IMR-90 (cell line): ENCODE measurements around the gene SIK1. TPM values are rescaled to one million over a fixed set of nuclear protein-coding genes. Genes with fewer than 3 reads are reported as not detected.
"Not testable (repeated sequence)": the region's sequence is repeated elsewhere in the genome, so short reads cannot be mapped to it uniquely, and the experiment has no call there.

Experiments used
- ATAC-seq: fragments of 200-7000 bp; cut with Tn5 transposase; 2 replicates; pipeline ENCODE4 v1.9.1; 2020; ENCODE audit warnings: low read depth, mild to moderate bottlenecking, moderate library complexity
- BruUV-seq: library from RNA; stranded (reverse); fragments of 400-500 nt; replicated peaks from 2 replicates; lab custom pipeline; 2021; lab: Mats Ljungman, UMichigan
- CTCF ChIA-PET: fragments of 300-600 bp; formaldehyde crosslinking; extraction: SDS; loops from one replicate; lab custom pipeline; 2021; ENCODE audit warnings: antibody characterized with exemption; lab: Yijun Ruan, JAX
- POLR2A ChIA-PET: fragments of 300-600 bp; sonication (Branson Sonifier 250); formaldehyde crosslinking; loops from one replicate; lab custom pipeline; 2022; ENCODE audit warnings: antibody characterized with exemption; ENCODE audit not compliant: unreplicated experiment; lab: Charles Lee
- DNase-seq: peaks from one replicate; pipeline ENCODE4 v3.0.0; 2013
- H2AFZ ChIP-seq: replicated peaks from 2 replicates; pipeline ENCODE3; 2013; ENCODE audit warnings: low read length, mild to moderate bottlenecking; ENCODE audit not compliant: poor library complexity
- H2AK5ac ChIP-seq: 2 replicates; pipeline ENCODE4 v1.6.1; 2013; ENCODE audit warnings: low read depth, low read length, inconsistent platforms
- H2AK9ac ChIP-seq: replicated peaks from 2 replicates; pipeline ENCODE3; 2013; ENCODE audit warnings: mild to moderate bottlenecking, low read depth, low read length, moderate library complexity; ENCODE audit not compliant: poor library complexity
- H2BK120ac ChIP-seq: 2 replicates; pipeline ENCODE4 v1.6.1; 2013; ENCODE audit warnings: low read depth, low read length, inconsistent platforms
- H2BK15ac ChIP-seq: 3 replicates; pipeline ENCODE4 v1.6.1; 2013; ENCODE audit warnings: low read depth, low read length, inconsistent platforms
- H2BK20ac ChIP-seq: 2 replicates; pipeline ENCODE4 v1.6.1; 2013; ENCODE audit warnings: low read depth, mild to moderate bottlenecking, inconsistent platforms, low read length, moderate library complexity
- H2BK5ac ChIP-seq: 2 replicates; pipeline ENCODE4 v1.6.1; 2013; ENCODE audit warnings: mild to moderate bottlenecking, low read depth, low read length, inconsistent platforms; ENCODE audit not compliant: poor library complexity, severe bottlenecking
- H3K14ac ChIP-seq: replicated peaks from 2 replicates; pipeline ENCODE4 v1.6.1; 2013; ENCODE audit warnings: low read depth, low read length, inconsistent platforms
- H3K18ac ChIP-seq: 2 replicates; pipeline ENCODE4 v1.6.1; 2013; ENCODE audit warnings: low read depth, low read length, control low read depth
- H3K23ac ChIP-seq: 2 replicates; pipeline ENCODE4 v1.6.1; 2013; ENCODE audit warnings: low read depth, low read length, inconsistent platforms
- H3K27ac ChIP-seq: 2 replicates; pipeline ENCODE4 v1.5.1; 2013; ENCODE audit warnings: mild to moderate bottlenecking, control low read depth, low read length; ENCODE audit not compliant: insufficient read depth
- H3K27me3 ChIP-seq: 2 replicates; pipeline ENCODE4 v1.6.1; 2013; ENCODE audit warnings: low read length; ENCODE audit not compliant: control insufficient read depth, insufficient read depth
- H3K36me3 ChIP-seq: 2 replicates; pipeline ENCODE4 v1.6.1; 2013; ENCODE audit warnings: low read length, mixed read lengths; ENCODE audit not compliant: control insufficient read depth, insufficient read depth
- H3K4ac ChIP-seq: 2 replicates; pipeline ENCODE4 v1.6.1; 2013; ENCODE audit warnings: low read depth, low read length, inconsistent platforms
- H3K4me1 ChIP-seq: 2 replicates; pipeline ENCODE4 v1.6.1; 2013; ENCODE audit warnings: low read length, mixed read lengths; ENCODE audit not compliant: control insufficient read depth, insufficient read depth
- H3K4me2 ChIP-seq: 2 replicates; pipeline ENCODE4 v1.6.1; 2013; ENCODE audit warnings: low read depth, mild to moderate bottlenecking, control low read depth, low read length, moderate library complexity
- H3K4me3 ChIP-seq: 2 replicates; pipeline ENCODE4 v1.5.1; 2013; ENCODE audit warnings: low read depth, mild to moderate bottlenecking, control low read depth, low read length, moderate library complexity; ENCODE audit not compliant: insufficient read depth
- H3K56ac ChIP-seq: 2 replicates; pipeline ENCODE4 v1.6.1; 2013; ENCODE audit warnings: low read length, inconsistent platforms; ENCODE audit not compliant: insufficient read depth; ENCODE audit errors: extremely low read depth
- H3K79me1 ChIP-seq, 2 experiments: 2 replicates each; pipeline ENCODE4 v1.6.1; 2013; ENCODE audit warnings: low read length in 2 of 2, inconsistent platforms in 1 of 2, low read depth in 1 of 2
- H3K9ac ChIP-seq: 2 replicates; pipeline ENCODE4 v1.6.1; 2013; ENCODE audit warnings: low read depth, low read length, control low read depth
- H3K9me1 ChIP-seq: 2 replicates; pipeline ENCODE4 v1.6.1; 2013; ENCODE audit warnings: low read length, inconsistent platforms; ENCODE audit not compliant: insufficient read depth
- H3K9me3 ChIP-seq: 2 replicates; pipeline ENCODE4 v1.6.1; 2013; ENCODE audit warnings: low read length; ENCODE audit not compliant: control insufficient read depth, insufficient read depth
- H4K20me1 ChIP-seq: 2 replicates; pipeline ENCODE4 v1.6.1; 2013; ENCODE audit warnings: low read length, inconsistent platforms; ENCODE audit not compliant: insufficient read depth
- H4K5ac ChIP-seq: 2 replicates; pipeline ENCODE4 v1.6.1; 2013; ENCODE audit warnings: mild to moderate bottlenecking, low read depth, low read length, control low read depth
- H4K8ac ChIP-seq, 2 experiments: 2 replicates each; pipeline ENCODE4 v1.6.1; 2013; ENCODE audit warnings: low read depth in 2 of 2, low read length in 2 of 2, control low read depth in 1 of 2, inconsistent platforms in 1 of 2
- H4K91ac ChIP-seq: 2 replicates; pipeline ENCODE4 v1.6.1; 2013; ENCODE audit warnings: low read depth, low read length, inconsistent platforms; ENCODE audit not compliant: insufficient read depth
- WGBS, 2 experiments: methylation state at CpG; one replicate each; pipeline versions ENCODE4 v1.1.5 to v1.1.7; 2013; ENCODE audit warnings: missing lambda C conversion rate in 2 of 2; ENCODE audit not compliant: insufficient read length in 1 of 2; ENCODE audit errors: extremely low coverage in 2 of 2; 5-methylcytosine and 5-hydroxymethylcytosine counted together
- dilution Hi-C: fragments of 300-500 bp; cut with HindIII; formaldehyde crosslinking; loops from one replicate; pipeline ENCODE4 v1.14.3; 2018; ENCODE audit warnings: low sequenced_read_pairs; ENCODE audit not compliant: unreplicated experiment
- in situ Hi-C: fragments of 300-500 bp; cut with MboI; formaldehyde crosslinking; loops from 3 replicates; pipeline ENCODE4 v1.14.3; 2019; ENCODE audit warnings: low sequenced_read_pairs, inconsistent platforms, mixed read lengths
- intact Hi-C: fragments of 100-400 bp; cut with micrococcal nuclease; formaldehyde crosslinking; loops from 2 replicates; pipeline ENCODE4 v1.10.0; 2022
- polyA plus RNA-seq, 3 experiments: library from polyadenylated mRNA; depleted of rRNA; stranded (reverse); fragments of >200 nt; gene quantifications; 2 replicates each; pipeline ENCODE4 v1.2.3, GENCODE V29; 2012; ENCODE audit warnings: low replicate concordance in 1 of 3
- total RNA-seq: library from RNA; depleted of rRNA; stranded (reverse); fragments of >200 nt; gene quantifications from 2 replicates; pipeline ENCODE4 v1.2.3, GENCODE V29; 2012

The SIK1 gene
- total and polyA plus RNA-seq, 2 of the 4 experiments (the other 2 are of a cell fraction) = 0.54 to 1.9 TPM

DNA sequence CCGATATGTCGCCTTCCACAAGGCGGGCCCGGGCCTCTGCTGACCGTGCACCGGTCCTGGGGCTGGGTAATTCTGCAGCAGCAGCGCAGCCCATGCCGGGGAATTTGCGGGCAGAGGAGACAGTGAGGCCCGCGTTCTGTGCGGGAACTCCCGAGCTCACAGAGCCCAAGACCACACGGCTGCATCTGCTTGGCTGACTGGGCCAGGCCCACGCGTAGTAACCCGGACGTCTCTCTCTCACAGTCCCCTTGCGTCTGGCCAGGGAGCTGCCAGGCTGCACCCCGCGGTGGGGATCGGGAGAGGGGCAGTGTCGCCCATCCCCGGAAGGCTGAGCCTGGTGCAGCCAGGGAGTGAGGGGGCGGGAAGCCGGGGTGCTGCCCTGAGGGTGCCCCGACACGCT is 27.8 kb downstream of the SIK1 start:
- WGBS, 2 experiments = no CpG with 5 or more reads among the region's 28 CpGs
- H2AFZ ChIP-seq, H2AK5ac ChIP-seq, H3K4ac ChIP-seq, H2BK15ac ChIP-seq, ATAC-seq, H2BK120ac ChIP-seq, H3K27ac ChIP-seq, CTCF ChIA-PET, DNase-seq, H2AK9ac ChIP-seq, in situ Hi-C loops, H3K36me3 ChIP-seq, H4K91ac ChIP-seq, H3K4me3 ChIP-seq, H3K56ac ChIP-seq, dilution Hi-C loops, H3K18ac ChIP-seq, H3K4me1 ChIP-seq, H3K14ac ChIP-seq, H3K9ac ChIP-seq, H2BK5ac ChIP-seq, H3K9me1 ChIP-seq, H3K4me2 ChIP-seq, H3K27me3 ChIP-seq, H3K9me3 ChIP-seq, H3K79me1 ChIP-seq, BruUV-seq, H3K23ac ChIP-seq, H4K20me1 ChIP-seq, H2BK20ac ChIP-seq, H4K8ac ChIP-seq, H4K5ac ChIP-seq, intact Hi-C loops, POLR2A ChIA-PET: not testable (repeated sequence)

DNA sequence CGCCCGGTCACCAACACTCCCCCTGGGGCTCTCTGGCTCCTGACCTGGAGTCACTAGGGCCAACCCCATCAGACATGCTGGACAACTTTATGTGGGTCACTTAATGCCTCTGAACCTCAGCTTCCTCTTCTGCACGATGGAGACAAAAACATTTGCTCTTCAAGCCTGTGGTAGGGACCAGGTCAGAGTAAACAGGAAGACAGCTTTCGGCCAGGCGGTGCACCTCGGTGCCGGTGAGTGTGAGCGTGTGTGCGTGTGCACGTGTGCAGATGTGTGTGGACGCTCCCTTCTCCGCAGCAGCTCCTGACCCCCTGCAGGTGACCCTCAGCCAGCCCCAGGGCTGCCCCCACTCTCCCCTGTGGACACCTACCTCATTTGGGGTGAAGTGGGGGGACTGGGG is 28.4 kb downstream of the SIK1 start:
- H3K23ac ChIP-seq, H3K4me3 ChIP-seq, H4K20me1 ChIP-seq, H4K8ac ChIP-seq, POLR2A ChIA-PET, H3K18ac ChIP-seq, H2BK120ac ChIP-seq, H3K4ac ChIP-seq, H3K4me1 ChIP-seq, dilution Hi-C loops, H4K91ac ChIP-seq, H2BK15ac ChIP-seq, H3K27me3 ChIP-seq, H3K9me1 ChIP-seq, H4K5ac ChIP-seq, in situ Hi-C loops, H3K27ac ChIP-seq, H3K9me3 ChIP-seq, H3K9ac ChIP-seq, H2AFZ ChIP-seq, DNase-seq, ATAC-seq, H3K36me3 ChIP-seq, H3K4me2 ChIP-seq, BruUV-seq, H2BK20ac ChIP-seq, H2BK5ac ChIP-seq, H3K56ac ChIP-seq, H2AK5ac ChIP-seq, H2AK9ac ChIP-seq, CTCF ChIA-PET, H3K14ac ChIP-seq, H3K79me1 ChIP-seq, intact Hi-C loops: not testable (repeated sequence)
- WGBS, 2 experiments = no CpG with 5 or more reads among the region's 12 CpGs
